Adrenal gland (tissue), 5 donors: ENCODE measurements around the gene C12orf76.

Source experiments
- POLR2A ChIP-seq, 2 donors: fragments of 450-650 bp; IDR thresholded peaks; one replicate each; pipeline ENCODE4 v1.6.1; 2017; ENCODE audit warnings: antibody characterized with exemption in 2 of 2, mild to moderate bottlenecking in 2 of 2, moderate library complexity in 1 of 2
- TF ChIP-seq, protein P1 (sequence below), 6 experiments: fragments of 450-650 bp in 4 of 6; fragments of 200-600 bp in 2 of 6; sonication (generic) in 1 of 6; IDR thresholded peaks; 1 replicate in 5 of 6; 2 replicates in 1 of 6; pipeline versions ENCODE4 v1.5.1 to v1.8.0; 2016 to 2021; ENCODE audit warnings: antibody characterized with exemption in 6 of 6, mild to moderate bottlenecking in 2 of 6, moderate library complexity in 1 of 6
- donor health status: DM: no; HTN: no; CAD: no.

DNA sequence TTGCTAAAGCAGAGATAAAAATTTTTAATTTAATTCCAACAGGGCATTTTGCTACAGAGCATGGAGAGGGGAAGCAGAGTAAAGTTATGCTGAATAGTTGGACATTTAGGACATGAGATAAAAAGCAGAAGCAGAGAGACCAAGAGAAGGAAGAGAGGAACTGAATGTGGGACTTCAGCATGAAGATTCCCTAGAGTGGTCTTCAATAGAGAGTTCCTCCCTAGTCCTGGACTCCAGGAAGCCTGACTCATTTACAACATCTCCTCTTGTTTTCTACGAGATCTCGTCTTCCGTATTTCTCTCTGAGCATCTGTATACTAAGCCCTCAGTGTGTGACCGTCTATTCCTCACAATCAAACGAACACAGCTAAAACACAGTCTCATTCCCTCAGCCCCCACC lies 40.6 kb upstream of the C12orf76 start:
- TF ChIP-seq, protein P1, sequence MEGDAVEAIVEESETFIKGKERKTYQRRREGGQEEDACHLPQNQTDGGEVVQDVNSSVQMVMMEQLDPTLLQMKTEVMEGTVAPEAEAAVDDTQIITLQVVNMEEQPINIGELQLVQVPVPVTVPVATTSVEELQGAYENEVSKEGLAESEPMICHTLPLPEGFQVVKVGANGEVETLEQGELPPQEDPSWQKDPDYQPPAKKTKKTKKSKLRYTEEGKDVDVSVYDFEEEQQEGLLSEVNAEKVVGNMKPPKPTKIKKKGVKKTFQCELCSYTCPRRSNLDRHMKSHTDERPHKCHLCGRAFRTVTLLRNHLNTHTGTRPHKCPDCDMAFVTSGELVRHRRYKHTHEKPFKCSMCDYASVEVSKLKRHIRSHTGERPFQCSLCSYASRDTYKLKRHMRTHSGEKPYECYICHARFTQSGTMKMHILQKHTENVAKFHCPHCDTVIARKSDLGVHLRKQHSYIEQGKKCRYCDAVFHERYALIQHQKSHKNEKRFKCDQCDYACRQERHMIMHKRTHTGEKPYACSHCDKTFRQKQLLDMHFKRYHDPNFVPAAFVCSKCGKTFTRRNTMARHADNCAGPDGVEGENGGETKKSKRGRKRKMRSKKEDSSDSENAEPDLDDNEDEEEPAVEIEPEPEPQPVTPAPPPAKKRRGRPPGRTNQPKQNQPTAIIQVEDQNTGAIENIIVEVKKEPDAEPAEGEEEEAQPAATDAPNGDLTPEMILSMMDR (IDR thresholded peaks at IDR 0.05) = no peak
- TF ChIP-seq POLR2A (IDR thresholded peaks at IDR 0.05) = no peak
